ENCODE measurements around the gene NEK1. TPM values are rescaled to one million over a fixed set of nuclear protein-coding genes. Genes with fewer than 3 reads are reported as not detected.

NEK1 gene
- total and polyA plus RNA-seq, 11 donors: 4.8 to 17.8 (median 12.0) TPM

- peaks cover 0 to 7% (median 0%) of the 10 kb centered on the region in 12 donors for H3K4me1 ChIP-seq
- no peaks in the 10 kb centered on the region for H3K27me3 ChIP-seq
- TF ChIP-seq CTCF (IDR thresholded peaks at IDR 0.05) (no peak), POLR2A (IDR thresholded peaks at IDR 0.05) (no peak)
- no peak overlapping the region for H3K4me3 ChIP-seq
- H3K27ac ChIP-seq: no peak overlapping the region
- no peak for DNase-seq
- intact Hi-C loops (cut with DNase I): no loop called here
- no peak for ATAC-seq
- no peaks in the 10 kb centered on the region for H3K9me3 ChIP-seq
- no peaks in the 10 kb centered on the region for H3K36me3 ChIP-seq
- WGBS, 4 donors: 93 to 95% (median 93%) methylated on average over 14 of the region's 14 CpGs
Observed at GRCh38 chr4:169346840-169347239, 265.5 kb downstream of the NEK1 start.

- Histone ChIP-seq H3K9me3 (no peaks in the 10 kb centered on the region), H3K27ac (no peak overlapping the region), H3K4me3 (no peak overlapping the region), H3K36me3 (no peaks in the 10 kb centered on the region), H3K4me1 (no peaks in the 10 kb centered on the region), H3K27me3 (no peaks in the 10 kb centered on the region)
- DNase-seq: no peak
- ATAC-seq: no peak
- WGBS, 4 donors: 56 to 65% (median 57%) methylated on average over 2 of the region's 2 CpGs
- TF ChIP-seq CTCF (IDR thresholded peaks at IDR 0.05) (no peak), POLR2A (IDR thresholded peaks at IDR 0.05) (no peak)
- intact Hi-C loops (cut with DNase I): no loop called here
Observed at GRCh38 chr4:169345316-169345721, 267.1 kb downstream of the NEK1 start.

Other genes starting within 250 kb of the NEK1 start
- 10 to 100 TPM; 46.4 to 86.2 (median 59.3) TPM for gene CLCN3, start 8.0 kb upstream of the NEK1 start, total RNA-seq
- 10 to 100 TPM; 17.4 to 30.2 TPM for gene CLCN3, start 8.0 kb upstream of the NEK1 start, polyA plus RNA-seq
- 10 to 100 TPM; 15.7 to 38.3 (median 20.3) TPM for gene HPF1, start 145.4 kb upstream of the NEK1 start, total RNA-seq
- 10 to 100 TPM; 22.0 to 34.3 TPM for gene HPF1, start 145.4 kb upstream of the NEK1 start, polyA plus RNA-seq